Mesendoderm (in vitro differentiated cells): ENCODE data around the gene GCA.

Source experiments
- DNase-seq: peaks from one replicate; pipeline ENCODE4 v3.0.0; 2013
- H2AK5ac ChIP-seq: 2 replicates; pipeline ENCODE4 v1.6.1; 2013; ENCODE audit warnings: low read length, inconsistent platforms
- H2BK120ac ChIP-seq: 2 replicates; pipeline ENCODE4 v1.6.1; 2013; ENCODE audit warnings: low read depth, mild to moderate bottlenecking, low read length, moderate library complexity, mixed read lengths
- H2BK15ac ChIP-seq: replicated peaks from 2 replicates; pipeline ENCODE4 v1.6.1; 2013; ENCODE audit warnings: low read depth, mild to moderate bottlenecking, moderate library complexity
- H2BK5ac ChIP-seq: 2 replicates; pipeline ENCODE4 v1.6.1; 2013; ENCODE audit warnings: low read length, inconsistent platforms
- H3K18ac ChIP-seq: 2 replicates; pipeline ENCODE4 v1.6.1; 2013; ENCODE audit warnings: mild to moderate bottlenecking, low read length, mixed read lengths
- H3K23ac ChIP-seq: one replicate; pipeline ENCODE4 v1.6.1; 2013; ENCODE audit warnings: low read length
- H3K27ac ChIP-seq: 2 replicates; pipeline ENCODE4 v1.5.1; 2013; ENCODE audit warnings: low read depth, mild to moderate bottlenecking, inconsistent platforms, low read length, moderate library complexity
- H3K27me3 ChIP-seq: 2 replicates; pipeline ENCODE4 v1.6.1; 2013; ENCODE audit warnings: low read length, control low read depth, mild to moderate bottlenecking, inconsistent platforms; ENCODE audit not compliant: insufficient read depth, poor library complexity
- H3K36me3 ChIP-seq: 2 replicates; pipeline ENCODE4 v1.6.1; 2013; ENCODE audit warnings: low read length, inconsistent platforms; ENCODE audit not compliant: control insufficient read depth, insufficient read depth
- H3K4ac ChIP-seq: one replicate; pipeline ENCODE4 v1.6.1; 2013; ENCODE audit warnings: low read depth, mild to moderate bottlenecking, low read length, moderate library complexity
- H3K4me1 ChIP-seq: 2 replicates; pipeline ENCODE4 v1.6.1; 2013; ENCODE audit warnings: low read depth, low read length, inconsistent platforms; ENCODE audit not compliant: control insufficient read depth
- H3K4me2 ChIP-seq: 2 replicates; pipeline ENCODE4 v1.6.1; 2013; ENCODE audit warnings: low read length
- H3K4me3 ChIP-seq: 2 replicates; pipeline ENCODE4 v1.5.1; 2013; ENCODE audit warnings: mild to moderate bottlenecking, low read length
- H3K56ac ChIP-seq: one replicate; pipeline ENCODE4 v1.6.1; 2013; ENCODE audit warnings: low read length
- H3K79me1 ChIP-seq: 2 replicates; pipeline ENCODE4 v1.6.1; 2013; ENCODE audit warnings: low read length, inconsistent platforms
- H3K79me2 ChIP-seq: 2 replicates; pipeline ENCODE4 v1.6.1; 2013; ENCODE audit warnings: mild to moderate bottlenecking, low read length; ENCODE audit not compliant: control insufficient read depth, insufficient read depth
- H3K9ac ChIP-seq: 2 replicates; pipeline ENCODE4 v1.6.1; 2013; ENCODE audit warnings: low read length, inconsistent platforms
- H4K5ac ChIP-seq: one replicate; pipeline ENCODE4 v1.6.1; 2013; ENCODE audit warnings: low read length
- H4K8ac ChIP-seq: one replicate; pipeline ENCODE4 v1.6.1; 2013; ENCODE audit warnings: low read depth, mild to moderate bottlenecking, control low read depth, low read length, moderate library complexity
- WGBS: extraction: QIAGEN DNeasy Blood & Tissue Kit; methylation state at CpG from one replicate; pipeline ENCODE4 v1.1.7; 2013; ENCODE audit warnings: low lambda C conversion rate, missing lambda C conversion rate; ENCODE audit not compliant: insufficient coverage; ENCODE audit errors: extremely low coverage; 5-methylcytosine and 5-hydroxymethylcytosine counted together

The GCA gene

DNA sequence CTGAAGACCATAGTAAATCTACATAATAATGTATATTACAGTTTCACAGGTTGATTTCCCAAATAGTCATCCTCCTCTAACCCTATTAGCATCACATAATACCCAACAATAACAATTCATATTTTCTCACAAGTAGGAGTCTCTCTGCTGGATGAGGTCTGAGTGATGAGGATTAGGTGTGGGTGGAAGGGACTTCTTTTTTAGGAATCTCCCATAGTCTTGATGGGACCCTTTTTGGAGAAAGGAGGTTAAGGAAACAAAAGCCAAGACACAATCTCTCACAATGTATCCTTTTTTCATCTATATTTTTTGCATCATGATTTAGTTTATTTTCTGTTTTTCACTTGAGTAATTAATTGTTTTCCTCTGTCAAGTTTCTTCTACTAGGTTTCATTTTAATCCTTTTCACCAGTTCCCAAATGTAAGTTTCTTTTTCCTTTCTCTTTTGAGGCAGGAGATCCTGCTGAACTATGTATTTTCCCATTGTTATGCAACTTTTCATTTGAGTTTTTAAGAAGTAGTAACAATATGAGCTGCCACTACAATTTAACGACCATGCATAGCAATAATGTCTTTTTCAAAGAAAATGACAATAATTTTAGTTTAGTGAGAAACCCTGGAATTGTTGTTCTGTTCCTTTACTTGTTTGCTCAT lies 22.9 kb upstream of the GCA start:
- no peak overlapping the region for H3K4me3 ChIP-seq
- no peaks in the 10 kb centered on the region for H3K79me2 ChIP-seq
- no peak overlapping the region for H3K56ac ChIP-seq
- H3K4me1 ChIP-seq: no peaks in the 10 kb centered on the region
- no peak overlapping the region for H3K4me2 ChIP-seq
- no peak overlapping the region for H2AK5ac ChIP-seq
- no peak overlapping the region for H3K23ac ChIP-seq
- DNase-seq: no peak
- H2BK5ac ChIP-seq: no peak overlapping the region
- no peak overlapping the region for H2BK120ac ChIP-seq
- H4K5ac ChIP-seq: no peak overlapping the region
- no peak overlapping the region for H3K27ac ChIP-seq
- H4K8ac ChIP-seq: no peak overlapping the region
- H3K4ac ChIP-seq: no peak overlapping the region
- H3K27me3 ChIP-seq: no peaks in the 10 kb centered on the region
- no peaks in the 10 kb centered on the region for H3K79me1 ChIP-seq
- no peak overlapping the region for H3K9ac ChIP-seq
- WGBS: no CpG with 5 or more reads among the region's 1 CpG
- H2BK15ac ChIP-seq: no peak overlapping the region
- no peaks in the 10 kb centered on the region for H3K36me3 ChIP-seq
- no peak overlapping the region for H3K18ac ChIP-seq

DNA sequence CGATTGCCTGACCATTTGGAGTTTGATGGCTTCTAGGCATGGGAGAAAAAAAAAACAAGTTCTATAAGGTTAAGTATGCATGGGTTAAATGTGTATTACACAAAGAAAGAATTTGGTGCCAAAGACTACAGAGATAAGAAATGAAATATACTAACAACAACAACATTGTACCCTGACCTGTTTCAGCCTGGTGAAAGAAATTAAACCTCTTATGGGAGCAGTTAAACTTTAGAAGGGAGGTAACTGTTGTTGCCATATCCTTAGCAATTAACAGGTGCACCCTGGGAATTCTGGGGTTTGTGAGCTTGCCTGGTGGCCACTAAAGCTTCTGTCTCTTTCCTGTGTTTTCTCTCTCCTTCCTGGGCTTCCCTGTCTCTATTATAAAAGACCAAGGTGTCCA lies 19.0 kb upstream of the GCA start:
- no peak overlapping the region for H3K9ac ChIP-seq
- no peak overlapping the region for H2BK15ac ChIP-seq
- no peak overlapping the region for H3K4ac ChIP-seq
- no peaks in the 10 kb centered on the region for H3K79me2 ChIP-seq
- no peak overlapping the region for H3K4me2 ChIP-seq
- no peaks in the 10 kb centered on the region for H3K27me3 ChIP-seq
- H3K23ac ChIP-seq: no peak overlapping the region
- H3K4me1 ChIP-seq: no peaks in the 10 kb centered on the region
- H4K5ac ChIP-seq: no peak overlapping the region
- H3K4me3 ChIP-seq: no peak overlapping the region
- no peak for DNase-seq
- no peaks in the 10 kb centered on the region for H3K36me3 ChIP-seq
- H3K56ac ChIP-seq: no peak overlapping the region
- H4K8ac ChIP-seq: no peak overlapping the region
- WGBS: no CpG with 5 or more reads among the region's 1 CpG
- no peak overlapping the region for H2BK120ac ChIP-seq
- no peak overlapping the region for H2AK5ac ChIP-seq
- H3K18ac ChIP-seq: no peak overlapping the region
- H3K27ac ChIP-seq: no peak overlapping the region
- H3K79me1 ChIP-seq: no peaks in the 10 kb centered on the region
- H2BK5ac ChIP-seq: no peak overlapping the region

DNA sequence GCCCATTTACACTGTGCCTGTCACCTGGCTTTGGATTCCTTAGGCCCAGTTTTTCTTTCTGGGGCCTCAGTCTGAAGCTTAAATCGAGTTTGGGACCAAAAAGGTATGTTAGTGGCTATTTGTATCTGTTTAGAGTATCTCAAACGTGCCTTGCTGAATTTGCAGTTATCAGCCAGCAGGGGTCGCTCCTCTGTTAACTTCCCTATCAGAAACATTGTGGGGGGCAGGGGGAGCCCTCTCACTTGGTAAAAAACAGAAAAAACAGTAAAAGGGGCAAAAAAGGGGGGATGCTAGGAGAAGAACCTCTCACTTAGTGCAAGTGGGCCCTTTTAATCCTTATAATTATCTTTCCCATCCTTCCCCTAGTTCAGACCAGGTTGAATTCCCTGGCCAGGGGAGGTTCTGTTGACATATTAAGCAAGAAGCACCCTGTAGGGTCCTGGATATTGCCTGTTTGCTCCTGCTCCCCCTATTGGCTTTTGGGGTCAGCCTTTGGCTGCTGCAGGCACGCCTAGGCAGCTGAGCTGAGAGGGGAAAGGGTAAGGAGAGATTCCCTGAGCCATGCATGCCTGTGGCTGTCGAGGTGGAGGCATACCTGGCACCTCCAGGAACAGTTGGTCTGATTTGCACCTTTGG lies 16.7 kb upstream of the GCA start:
- Histone ChIP-seq H2BK15ac (no peak overlapping the region), H3K27ac (no peak overlapping the region)
- no CpG with 5 or more reads among the region's 5 CpGs for WGBS

DNA sequence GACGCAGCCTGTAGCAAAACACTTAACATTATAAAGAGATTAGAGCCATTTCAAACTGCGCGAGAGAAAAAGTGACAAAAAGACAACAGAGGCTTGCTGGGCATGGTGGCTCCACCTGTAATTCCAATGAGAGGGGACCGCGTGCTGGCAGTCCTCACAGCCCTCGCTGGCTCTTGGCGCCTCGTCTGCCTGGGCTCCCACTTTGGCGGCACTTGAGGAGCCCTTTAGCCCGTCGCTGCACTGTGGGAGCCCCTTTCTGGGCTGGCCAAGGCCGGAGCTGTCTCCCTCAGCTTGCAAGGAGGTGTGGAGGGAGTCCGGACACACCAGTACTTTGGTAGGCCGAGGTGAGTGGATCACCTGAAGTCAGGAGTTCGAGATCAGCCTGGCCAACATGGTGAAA lies 16.1 kb upstream of the GCA start:
- Histone ChIP-seq H2BK15ac (no peak overlapping the region), H3K23ac (no peak overlapping the region), H3K79me1 (no peaks in the 10 kb centered on the region), H3K4me1 (no peaks in the 10 kb centered on the region), H3K9ac (no peak overlapping the region), H3K56ac (no peak overlapping the region), H2AK5ac (no peak overlapping the region), H3K4ac (no peak overlapping the region), H2BK120ac (no peak overlapping the region), H3K27me3 (no peaks in the 10 kb centered on the region), H3K18ac (no peak overlapping the region), H2BK5ac (no peak overlapping the region), H3K4me2 (no peak overlapping the region), H3K27ac (no peak overlapping the region), H4K8ac (no peak overlapping the region), H3K4me3 (no peak overlapping the region), H3K79me2 (no peaks in the 10 kb centered on the region), H3K36me3 (no peaks in the 10 kb centered on the region), H4K5ac (no peak overlapping the region)
- no CpG with 5 or more reads among the region's 15 CpGs for WGBS
- no peak for DNase-seq

More for the DNA sequence above, 16.7 kb upstream of the GCA start:
- Histone ChIP-seq H2BK120ac (no peak overlapping the region), H3K36me3 (no peaks in the 10 kb centered on the region), H3K9ac (no peak overlapping the region), H3K79me1 (no peaks in the 10 kb centered on the region), H4K8ac (no peak overlapping the region), H3K56ac (no peak overlapping the region), H3K18ac (no peak overlapping the region), H3K27me3 (no peaks in the 10 kb centered on the region), H2AK5ac (no peak overlapping the region), H2BK5ac (no peak overlapping the region), H3K4me2 (no peak overlapping the region), H3K4me3 (no peak overlapping the region), H4K5ac (no peak overlapping the region), H3K79me2 (no peaks in the 10 kb centered on the region), H3K4ac (no peak overlapping the region), H3K4me1 (no peaks in the 10 kb centered on the region), H3K23ac (no peak overlapping the region)
- peak; percentile 6 for DNase-seq

DNA sequence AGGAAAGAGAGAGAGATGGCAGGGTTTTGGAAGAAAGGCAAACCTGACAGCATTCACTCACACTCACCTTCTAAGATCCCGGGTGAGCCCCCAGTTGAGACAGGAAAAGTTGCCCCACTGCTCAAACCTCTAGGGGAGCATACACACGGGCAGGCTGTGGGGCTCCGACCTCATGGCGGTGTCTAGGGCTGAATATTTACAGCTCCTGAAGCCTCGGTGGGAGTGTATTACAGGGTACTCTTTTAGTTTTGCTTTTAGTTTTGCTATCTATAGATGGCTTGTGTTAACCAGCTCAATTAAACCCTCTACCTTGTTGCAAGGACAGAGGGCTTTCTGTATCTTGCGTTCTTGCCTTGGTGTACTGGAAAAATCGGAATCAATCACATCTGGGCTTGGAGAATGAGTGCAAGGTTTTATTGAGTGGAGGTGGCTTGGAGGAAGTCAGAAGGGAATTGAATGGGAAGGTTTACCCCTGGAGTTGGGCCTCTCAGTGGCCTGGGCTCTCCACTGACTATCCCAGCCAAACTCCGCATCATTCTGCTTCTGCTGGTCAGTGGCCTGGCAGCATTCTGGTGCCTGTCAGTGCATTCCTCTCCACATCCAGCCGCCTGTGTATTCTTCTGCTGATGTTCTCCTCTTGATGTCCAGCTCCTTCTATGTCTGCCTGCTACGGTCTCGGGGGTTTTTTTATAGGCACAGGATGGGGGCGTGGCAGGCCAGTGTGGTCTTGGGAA lies 15.3 kb upstream of the GCA start:
- H3K79me1 ChIP-seq: no peaks in the 10 kb centered on the region
- no CpG with 5 or more reads among the region's 12 CpGs for whole genome bisulfite sequencing

More for the DNA sequence above, 15.3 kb upstream of the GCA start:
- no peak for DNase-seq
- no peak overlapping the region for H3K4me2 ChIP-seq
- H3K9ac ChIP-seq: no peak overlapping the region
- no peak overlapping the region for H3K18ac ChIP-seq
- no peaks in the 10 kb centered on the region for H3K27me3 ChIP-seq
- H2BK120ac ChIP-seq: no peak overlapping the region
- no peak overlapping the region for H2BK15ac ChIP-seq
- no peak overlapping the region for H4K5ac ChIP-seq
- H3K79me2 ChIP-seq: no peaks in the 10 kb centered on the region
- H4K8ac ChIP-seq: no peak overlapping the region
- no peak overlapping the region for H3K4me3 ChIP-seq
- no peak overlapping the region for H3K56ac ChIP-seq
- no peaks in the 10 kb centered on the region for H3K36me3 ChIP-seq
- H3K23ac ChIP-seq: no peak overlapping the region
- H3K4ac ChIP-seq: no peak overlapping the region
- no peak overlapping the region for H2BK5ac ChIP-seq
- H3K4me1 ChIP-seq: no peaks in the 10 kb centered on the region
- no peak overlapping the region for H2AK5ac ChIP-seq
- H3K27ac ChIP-seq: no peak overlapping the region
